TTC549 (cell line): Measurements from ENCODE around the gene GHR.

Experiments
- FAIRE-seq: peaks from 2 replicates; lab custom pipeline; 2012; peaks lifted over from hg19 to GRCh38; lab: Jason Lieb, UNC

GHR gene

GRCh38 chr5:42516282-42517042 lies 93.2 kb downstream of the GHR start:
- FAIRE-seq, result no peak

DNA sequence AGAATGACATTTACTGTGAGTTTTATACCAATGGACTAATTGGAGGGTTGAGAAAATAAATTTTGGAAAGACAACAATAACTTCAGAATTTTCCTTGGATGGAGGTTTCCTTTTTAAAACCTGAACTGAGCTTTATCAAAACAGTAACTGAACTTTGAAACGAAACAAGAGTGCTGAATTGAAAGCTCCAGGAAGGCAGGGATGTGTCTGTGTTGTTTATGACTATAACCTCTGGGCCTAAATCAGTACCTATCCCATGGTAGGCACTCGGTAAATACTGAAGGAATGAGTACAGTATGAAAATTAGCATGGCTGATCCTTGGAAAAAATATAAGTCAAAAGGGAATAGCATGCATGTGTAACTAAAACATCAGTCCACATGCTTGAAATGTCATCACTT lies 93.9 kb downstream of the GHR start:
- no peak for FAIRE-seq

DNA sequence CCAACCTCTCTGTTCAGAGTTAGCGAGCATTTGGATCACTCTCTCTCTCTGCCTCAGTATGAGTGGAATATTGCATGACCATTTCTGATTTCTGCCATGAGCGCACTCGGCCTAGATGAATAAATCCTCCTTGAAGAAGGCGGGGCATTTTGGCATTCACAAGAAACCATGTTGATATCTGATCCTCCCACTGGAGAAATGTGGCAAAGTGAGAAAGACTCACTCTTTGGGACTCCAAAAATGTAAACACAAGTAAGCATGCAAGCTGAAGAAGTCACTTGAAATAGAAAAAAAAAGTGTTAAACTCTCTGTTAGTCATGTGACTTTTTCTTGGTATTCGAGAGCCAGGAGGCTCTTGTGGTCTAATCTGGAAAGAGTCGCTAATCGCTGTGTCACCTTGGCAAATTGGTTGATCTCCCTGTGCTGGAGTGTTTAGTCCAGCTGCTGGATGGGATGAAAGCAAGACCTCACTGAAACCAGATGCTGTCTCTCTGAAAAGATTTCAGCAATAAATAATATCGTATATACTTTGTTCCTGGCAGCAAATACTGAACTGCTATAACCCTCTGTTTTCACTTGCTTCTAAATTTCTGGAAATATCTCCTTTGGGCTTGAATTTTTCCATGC lies 95.5 kb downstream of the GHR start:
- FAIRE-seq, result no peak

GRCh38 chr5:42520203-42520602 lies 97.0 kb downstream of the GHR start:
- no peak for FAIRE-seq

GRCh38 chr5:42520957-42521356 lies 97.7 kb downstream of the GHR start:
- FAIRE-seq, result no peak

- FAIRE-seq, result no peak
These were observed 98.2 kb downstream of the GHR start for GRCh38 chr5:42521406-42521805.

DNA sequence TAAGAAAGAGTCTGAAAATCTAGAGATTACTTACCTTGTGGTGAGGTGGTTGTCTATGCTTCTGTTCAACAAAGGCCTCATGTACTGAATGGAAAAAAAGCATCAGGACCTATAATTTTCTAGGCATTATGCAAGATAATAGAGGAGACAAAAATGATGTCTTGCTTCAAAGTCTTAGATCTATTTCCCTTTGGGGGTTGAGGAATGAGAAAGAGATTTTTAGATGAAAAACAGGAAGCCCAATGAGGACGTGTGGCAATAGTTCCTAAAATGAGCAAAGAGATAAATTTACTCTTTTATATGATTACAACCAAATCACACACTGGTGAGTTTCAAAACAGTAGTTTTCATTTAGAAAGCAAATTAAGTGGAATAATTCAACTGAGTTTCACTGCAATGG lies 99.5 kb downstream of the GHR start:
- FAIRE-seq, result no peak

DNA sequence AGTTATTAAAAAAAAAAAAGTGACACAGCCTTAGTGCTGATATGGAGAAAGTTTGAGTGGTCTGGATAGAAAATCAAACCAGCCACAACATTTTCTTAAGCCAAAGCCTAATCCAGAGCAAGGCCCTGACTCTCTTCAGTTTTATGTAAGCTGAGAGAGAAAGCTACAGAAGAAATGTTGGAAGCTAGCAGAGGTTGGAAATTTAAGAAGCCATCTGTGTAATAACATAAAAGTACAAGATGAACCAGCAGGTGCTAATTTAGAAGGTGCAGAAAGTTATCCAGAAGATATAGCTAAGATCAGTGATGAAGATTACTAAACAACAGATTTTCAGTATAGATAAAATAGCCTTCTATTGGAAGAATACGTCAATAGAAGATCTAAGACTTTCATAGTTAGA lies 102.9 kb downstream of the GHR start:
- no peak for FAIRE-seq

DNA sequence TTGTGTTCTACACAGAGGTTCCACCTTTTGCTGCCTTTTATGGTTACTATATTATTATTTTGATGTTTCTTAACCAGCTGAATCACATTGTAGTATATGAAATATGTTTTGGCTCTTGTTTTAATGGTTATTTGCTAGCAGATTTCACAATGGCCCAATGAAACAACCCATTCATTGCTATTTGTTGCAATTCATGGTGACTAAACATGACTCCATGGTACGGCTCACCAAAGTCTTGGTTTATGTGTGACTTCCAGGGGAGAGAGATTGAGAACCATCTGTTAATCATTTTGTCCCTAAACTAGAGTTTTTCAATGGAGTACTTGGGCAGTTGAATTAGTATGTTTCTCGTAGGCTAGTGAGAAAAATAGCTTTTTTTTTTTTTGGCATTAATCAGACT lies 108.4 kb downstream of the GHR start:
- FAIRE-seq, result no peak

DNA sequence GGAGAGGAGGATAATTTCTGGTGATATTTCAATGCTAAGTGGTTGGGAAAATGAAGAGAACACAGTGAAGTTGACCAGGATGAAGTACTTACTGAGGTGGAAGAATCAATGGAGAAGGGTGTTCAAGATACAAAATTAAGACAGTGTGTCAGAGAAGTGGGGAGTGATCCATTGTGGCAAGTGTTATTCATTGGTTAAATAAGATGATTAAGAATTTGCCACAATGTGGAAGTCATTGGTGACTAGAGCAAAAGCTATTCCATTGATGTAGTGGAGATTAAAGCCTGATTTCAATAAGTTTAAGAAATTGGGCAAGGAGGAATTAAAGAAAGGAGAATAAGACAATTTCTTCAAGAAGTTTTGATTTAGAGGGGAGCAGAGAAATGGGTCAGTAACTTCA lies 118.9 kb downstream of the GHR start:
- no peak for FAIRE-seq

- no peak for FAIRE-seq
These were observed 120.5 kb downstream of the GHR start for GRCh38 chr5:42543774-42544173.

DNA sequence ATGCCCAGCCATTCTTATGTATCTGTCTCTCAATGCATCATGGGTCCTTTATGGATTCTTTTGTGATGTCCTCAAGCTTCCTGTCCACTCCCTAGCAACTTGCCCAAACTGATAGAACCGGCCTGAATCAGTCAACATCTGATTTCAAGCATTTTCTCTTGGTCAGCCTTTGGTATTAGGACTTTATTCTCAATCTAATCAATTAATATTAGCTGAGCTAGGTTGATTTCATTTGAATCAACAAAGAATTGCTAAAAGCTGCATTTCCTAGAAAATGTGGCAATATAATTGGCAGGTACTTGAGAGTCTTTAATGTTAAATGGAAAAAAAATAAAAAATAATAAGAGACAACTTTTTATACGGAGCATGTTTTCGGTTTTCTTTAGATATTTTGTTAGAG lies 121.8 kb downstream of the GHR start:
- FAIRE-seq, result no peak

DNA sequence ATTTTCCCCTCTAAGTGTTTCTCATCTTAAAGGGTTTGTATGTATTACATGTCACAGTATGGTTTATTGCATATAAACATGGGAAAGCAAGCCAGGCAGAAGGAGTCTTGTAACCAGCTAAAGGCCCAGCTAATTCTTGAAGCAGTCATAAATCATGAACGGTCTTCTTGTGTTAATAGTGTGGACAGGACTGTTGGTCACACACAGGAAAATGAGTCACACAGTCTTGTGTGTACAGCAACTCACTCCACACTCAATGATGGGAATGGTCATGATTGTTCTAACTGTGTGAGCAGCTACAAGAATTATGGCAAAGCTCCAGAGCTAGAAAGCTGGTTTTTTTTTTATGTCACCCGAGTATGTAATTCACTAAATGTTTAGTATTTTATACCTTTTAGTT lies 123.9 kb downstream of the GHR start:
- FAIRE-seq, result no peak

GRCh38 chr5:42547894-42548293 lies 124.7 kb downstream of the GHR start:
- no peak for FAIRE-seq

DNA sequence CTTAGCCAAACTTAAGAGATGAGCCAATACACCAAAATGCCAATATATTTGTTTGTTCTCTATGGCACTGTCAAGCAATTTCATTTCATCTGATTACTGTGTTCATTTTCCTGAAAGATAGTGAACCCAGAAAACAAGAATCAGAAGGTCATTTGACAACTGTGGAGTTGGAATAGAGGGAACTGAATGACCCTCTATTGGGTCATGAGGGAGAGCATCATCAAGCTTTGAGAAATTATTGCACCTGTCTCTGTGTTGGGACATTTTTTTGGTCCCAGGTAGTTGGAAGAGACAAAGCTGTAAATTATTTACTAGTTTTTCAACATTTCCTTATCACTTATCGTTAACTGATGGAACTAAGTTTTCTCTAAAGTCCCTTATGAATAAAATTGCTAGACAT lies 129.4 kb downstream of the GHR start:
- no peak for FAIRE-seq

DNA sequence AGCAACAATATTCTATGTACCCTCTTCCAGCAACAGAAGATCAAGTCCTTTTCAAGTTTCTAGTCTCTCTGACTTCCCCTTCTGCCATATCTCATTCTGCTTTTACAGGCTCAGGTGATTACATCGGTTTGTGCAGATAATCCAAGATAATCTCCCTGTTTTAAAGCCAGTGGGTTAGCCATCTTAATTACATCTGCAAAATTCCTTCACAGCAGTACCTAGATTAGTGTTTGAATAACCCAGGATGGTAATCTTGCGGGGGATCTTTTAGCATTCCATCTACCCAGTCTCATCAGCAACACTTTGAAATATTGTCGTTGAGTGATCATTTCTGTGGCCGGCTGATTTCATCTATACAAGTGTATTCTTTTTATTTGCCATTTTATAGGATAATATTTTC lies 130.2 kb downstream of the GHR start:
- no peak for FAIRE-seq

DNA sequence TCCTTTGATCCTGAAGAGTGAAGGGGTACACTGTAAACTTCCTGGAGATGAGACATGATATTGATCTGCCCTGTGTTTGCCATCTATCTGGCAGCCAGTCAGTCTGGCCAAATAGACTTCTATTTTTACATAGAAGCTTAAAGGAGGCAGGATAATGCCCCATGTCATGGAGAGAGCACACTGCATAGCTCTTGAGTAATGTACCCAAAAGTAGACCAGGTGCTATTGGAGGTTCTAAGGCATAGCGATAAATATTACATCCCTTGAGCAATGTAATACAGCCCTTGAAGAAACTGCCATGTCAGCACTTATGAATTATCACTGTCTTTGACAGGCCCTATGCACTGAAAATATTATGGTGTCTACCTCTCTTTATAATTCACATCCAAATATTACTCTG lies 131.8 kb downstream of the GHR start:
- FAIRE-seq, result no peak

GRCh38 chr5:42555797-42556196 lies 132.6 kb downstream of the GHR start:
- no peak for FAIRE-seq

DNA sequence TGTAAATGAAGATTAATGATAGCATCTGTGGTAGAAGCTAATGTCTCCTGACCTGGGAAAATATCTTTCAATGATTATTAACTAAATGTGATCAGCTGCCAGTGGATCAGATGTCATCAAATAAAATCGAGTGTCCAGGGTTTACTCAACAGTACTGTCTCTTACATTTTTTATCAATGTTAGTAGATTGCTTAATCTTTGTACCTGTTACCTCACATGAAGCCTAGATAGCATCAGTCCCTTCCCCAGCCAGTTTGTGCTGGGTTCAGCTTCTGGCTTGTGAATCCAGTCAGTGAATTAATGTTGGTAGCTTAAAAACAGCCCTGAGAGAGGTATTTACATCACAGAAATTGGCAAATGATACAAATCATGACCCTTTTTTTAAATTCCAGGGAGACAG lies 134.4 kb downstream of the GHR start:
- no peak for FAIRE-seq

DNA sequence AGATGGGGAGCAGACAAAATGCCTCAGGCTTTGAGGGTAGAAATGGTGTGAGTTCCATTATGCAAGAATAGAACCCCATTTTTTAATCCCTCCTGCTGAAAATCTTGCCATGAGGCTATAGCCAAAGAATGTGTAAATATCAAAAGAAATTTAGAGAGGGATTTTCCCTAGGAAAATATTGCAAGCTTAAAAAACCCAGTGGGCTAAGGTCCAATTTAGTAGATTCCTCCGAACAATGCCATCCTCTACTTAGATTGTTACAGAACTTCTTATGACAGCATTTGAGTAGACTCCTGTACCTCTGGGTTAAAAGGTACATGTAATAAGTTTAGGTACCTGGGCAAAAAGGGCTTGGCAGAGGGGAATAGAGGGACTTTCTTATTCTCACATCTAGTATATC lies 138.4 kb downstream of the GHR start:
- FAIRE-seq, result no peak

DNA sequence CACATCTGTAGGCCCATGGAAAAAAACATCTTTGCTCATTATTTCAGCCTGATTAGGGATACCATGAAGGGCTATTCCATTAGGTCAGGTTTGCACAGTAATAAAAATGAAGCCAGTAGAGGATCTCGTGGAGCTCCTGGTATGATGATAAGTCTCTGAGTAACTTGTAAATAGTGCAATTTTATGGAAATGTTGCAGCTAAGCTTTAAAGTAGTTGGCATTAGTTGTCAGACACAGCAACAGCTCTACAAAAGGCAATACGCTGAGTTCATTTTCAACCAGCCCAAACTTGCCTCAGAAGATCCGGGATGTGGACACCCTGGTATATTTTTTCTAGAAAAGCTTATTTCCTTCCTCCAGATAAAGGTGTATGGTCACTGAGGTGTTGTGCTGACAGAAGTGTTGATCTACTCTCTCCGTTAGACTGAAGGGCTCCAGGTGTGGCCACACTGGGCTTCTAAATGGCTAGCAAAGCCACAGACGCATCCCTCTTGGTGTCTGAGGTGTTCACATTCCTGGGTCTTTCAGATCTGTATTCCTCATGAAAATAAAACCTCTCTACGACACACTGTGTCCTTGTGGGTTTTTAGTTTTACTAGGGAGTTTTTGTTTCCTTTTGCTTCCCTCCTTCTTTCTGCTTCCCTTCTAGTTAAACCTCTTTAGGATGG lies 141.6 kb downstream of the GHR start:
- no peak for FAIRE-seq

DNA sequence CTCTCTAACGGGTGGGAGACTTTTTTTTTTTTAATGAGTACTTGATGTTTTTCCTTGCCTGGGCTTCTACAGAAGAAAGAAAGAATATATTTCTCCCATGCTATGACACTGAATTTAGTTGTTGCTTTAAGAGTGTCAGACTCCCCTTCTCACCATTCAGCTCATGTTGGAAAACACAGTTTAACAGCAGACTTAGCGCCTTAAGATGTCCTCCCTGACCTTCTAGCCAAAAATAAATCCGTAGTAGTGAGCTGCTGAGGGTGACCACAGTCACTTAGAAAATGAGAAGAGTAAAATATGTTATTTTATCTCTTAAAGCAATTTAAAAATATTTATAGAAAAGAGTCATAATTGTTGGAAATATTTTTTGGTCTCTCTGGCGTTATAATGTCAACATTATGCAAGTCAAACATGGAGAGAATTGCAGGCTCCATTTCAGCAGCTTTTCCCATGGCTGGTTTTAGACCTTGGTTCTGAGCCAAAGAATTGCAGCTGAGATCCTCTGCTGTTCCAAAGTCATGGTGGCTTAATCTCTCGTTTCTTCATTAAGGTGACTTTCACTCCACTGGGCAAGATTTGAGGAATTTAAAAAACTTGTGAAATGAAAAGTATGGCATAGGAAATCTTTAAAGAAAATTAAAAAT lies 143.5 kb downstream of the GHR start:
- no peak for FAIRE-seq

DNA sequence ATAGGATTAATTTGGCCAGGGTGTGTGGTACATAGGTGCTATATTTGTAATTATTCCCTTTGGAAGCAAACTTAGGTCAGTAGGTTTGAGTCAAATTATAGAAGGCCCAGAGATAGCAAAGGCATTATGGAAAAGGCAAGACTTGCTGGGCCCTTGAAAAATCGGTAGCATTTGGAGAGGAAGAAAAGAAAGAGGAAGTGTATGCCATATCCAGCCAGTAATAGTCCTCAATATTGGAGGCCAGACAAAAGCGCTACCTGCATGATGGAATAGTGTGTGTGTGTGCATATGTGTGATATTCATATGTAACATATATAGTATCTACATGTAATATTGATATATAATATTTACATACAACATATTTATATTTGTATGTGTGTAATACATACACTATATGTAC lies 146.1 kb downstream of the GHR start:
- no peak for FAIRE-seq
